ENCODE results near the gene GTPBP4.
A peak's percentile ranks its signal among the peaks of the same experiment; 100 is the strongest.

Gene GTPBP4

GRCh38 chr10:968546-969199 is 19.6 kb upstream of the GTPBP4 start:
- DNase-seq: no peak

GRCh38 chr10:969473-970150 is 18.6 kb upstream of the GTPBP4 start:
- no peak for DNase-seq

GRCh38 chr10:970311-971149 is 17.7 kb upstream of the GTPBP4 start:
- DNase-seq: peak; percentile 89

- no peak for DNase-seq
These were observed 17.1 kb upstream of the GTPBP4 start for GRCh38 chr10:971150-971542.

DNA sequence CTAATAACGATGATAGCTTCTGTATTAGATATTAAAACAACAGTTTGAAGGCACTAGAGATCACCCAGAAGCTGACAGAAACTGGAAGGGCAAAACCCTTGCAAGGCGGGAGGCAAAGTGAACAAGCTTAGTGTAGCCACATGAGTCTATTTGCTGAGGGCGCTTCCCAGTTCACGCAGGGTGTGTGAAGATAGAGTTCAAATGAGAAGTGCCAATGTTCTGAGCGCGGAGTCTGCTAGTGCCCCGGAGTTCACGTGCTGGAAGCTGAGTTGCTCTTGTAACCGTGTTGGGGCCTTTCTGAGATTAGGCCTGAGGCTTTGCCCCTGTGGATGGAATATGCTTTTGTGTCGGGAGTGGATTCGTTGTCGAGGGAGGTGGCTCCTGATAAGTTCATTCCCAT is 16.6 kb upstream of the GTPBP4 start:
- DNase-seq: no peak

GRCh38 chr10:972763-973162 is 15.5 kb upstream of the GTPBP4 start:
- DNase-seq: no peak

- DNase-seq: peak; percentile 42
These were observed 14.0 kb upstream of the GTPBP4 start for GRCh38 chr10:974038-974784.

DNA sequence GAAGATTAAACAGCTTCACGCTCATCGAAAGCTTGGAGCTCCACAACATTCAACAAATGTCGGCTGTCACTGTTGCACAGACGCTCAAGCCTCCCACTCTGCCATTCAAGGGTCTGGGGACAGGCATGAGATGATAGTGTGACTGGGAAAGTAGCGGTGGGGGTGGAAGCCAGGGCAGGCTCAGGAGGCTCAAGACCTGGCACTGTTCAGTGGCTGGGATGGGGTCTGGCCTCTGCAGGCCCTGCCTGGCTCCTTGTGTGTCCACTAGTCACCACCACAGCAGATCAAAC is 13.5 kb upstream of the GTPBP4 start:
- DNase-seq: peak; percentile 93

DNA sequence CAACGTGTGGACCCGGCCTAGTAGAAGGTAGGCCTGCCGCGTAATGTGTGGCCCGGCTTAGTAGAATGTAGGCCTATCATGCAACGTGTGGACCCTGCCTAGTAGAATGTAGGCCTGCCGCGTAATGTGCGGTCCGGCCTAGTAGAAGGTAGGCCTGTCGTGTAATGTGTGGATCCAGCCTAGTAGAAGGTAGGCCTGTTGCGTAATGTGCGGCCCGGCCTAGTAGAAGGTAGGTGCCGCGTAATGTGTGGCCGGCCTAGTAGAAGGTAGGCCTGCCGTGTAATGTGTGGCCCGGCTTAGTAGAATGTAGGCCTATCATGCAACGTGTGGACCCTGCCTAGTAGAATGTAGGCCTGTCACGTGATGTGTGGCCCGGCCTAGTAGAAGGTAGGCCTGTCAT is 11.9 kb upstream of the GTPBP4 start:
- no peak for DNase-seq

DNA sequence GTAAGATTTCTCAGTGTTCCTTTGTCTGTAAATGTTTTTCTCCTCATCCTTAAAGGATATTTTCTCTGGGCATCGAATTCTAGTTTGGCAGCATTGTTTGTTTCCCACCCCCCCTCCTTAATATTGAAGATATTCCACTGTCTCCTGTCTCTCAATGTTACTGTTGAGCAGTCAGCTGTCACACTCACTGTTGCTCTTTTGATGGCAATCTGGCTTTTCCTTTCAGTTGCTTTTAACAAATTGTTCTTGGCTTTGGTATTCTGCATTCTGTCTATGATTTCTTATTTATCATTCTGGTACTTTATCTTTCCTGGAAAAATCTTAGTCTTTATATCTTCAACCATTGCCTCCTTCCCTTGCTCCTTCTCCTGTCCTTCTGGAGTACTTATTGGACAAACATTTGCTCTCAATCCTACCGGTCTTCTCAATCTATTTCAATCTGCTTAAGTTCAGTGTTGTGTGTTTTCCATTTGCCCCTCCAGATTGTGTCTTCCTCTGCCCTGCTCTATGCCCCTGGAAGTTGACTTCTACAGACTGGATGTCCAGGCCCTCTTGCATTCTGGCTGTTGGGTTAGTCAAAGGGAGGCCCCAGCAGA is 9.3 kb upstream of the GTPBP4 start:
- DNase-seq: no peak

DNA sequence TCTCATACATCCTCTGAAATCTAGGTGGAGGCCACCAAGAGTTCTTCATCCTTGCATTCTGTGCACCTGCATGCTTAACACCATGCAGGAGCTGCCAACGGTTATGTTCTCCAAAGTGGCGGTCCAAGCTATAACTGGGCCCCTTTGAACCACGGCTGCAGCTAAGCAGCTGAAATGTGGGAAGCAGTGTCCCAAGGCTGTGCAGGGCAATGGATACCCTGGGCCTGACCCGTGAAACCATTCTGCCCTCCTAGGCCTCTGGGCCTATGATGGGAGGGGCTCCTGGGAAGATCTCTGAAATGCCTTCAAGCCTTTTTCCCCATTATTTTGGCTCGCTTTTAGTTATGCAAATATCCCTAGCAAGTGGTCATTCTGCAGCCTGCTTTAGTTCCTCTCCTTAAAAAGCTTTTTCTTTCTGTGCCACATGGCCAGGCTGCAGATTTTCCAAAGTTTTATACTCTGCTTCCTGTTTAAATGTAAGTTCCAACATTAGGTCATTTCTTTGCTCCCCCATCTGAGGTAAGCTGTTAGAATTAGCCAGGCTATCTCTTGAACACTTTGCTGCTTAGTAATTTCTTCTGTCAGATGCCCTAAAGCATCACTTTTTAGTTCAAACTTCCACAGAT is 7.7 kb upstream of the GTPBP4 start:
- no peak for DNase-seq

DNA sequence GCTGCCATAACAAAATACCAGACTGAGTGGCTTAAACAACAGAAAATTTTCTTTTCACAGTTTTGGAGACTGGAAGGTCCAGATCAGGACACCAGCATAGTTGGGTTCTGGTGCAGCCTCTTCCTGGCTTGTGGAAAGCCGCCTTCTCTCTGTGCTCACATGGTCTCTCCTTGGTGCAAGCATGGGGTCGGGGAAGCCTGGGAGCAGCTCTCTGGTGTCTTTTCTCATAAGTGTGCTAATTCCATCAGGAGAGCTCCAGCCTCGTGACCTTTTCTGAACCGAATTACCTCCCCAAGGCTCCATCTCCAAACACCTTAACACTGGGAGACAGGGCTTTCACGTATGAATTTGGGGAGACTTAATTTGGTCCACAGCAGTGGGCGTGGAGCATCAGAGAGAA is 4.8 kb upstream of the GTPBP4 start:
- no peak for DNase-seq

- DNase-seq: no peak
These were observed 4.1 kb upstream of the GTPBP4 start for GRCh38 chr10:983971-984655.

- no peak for DNase-seq
These were observed 2.9 kb upstream of the GTPBP4 start for GRCh38 chr10:985361-985760.

DNA sequence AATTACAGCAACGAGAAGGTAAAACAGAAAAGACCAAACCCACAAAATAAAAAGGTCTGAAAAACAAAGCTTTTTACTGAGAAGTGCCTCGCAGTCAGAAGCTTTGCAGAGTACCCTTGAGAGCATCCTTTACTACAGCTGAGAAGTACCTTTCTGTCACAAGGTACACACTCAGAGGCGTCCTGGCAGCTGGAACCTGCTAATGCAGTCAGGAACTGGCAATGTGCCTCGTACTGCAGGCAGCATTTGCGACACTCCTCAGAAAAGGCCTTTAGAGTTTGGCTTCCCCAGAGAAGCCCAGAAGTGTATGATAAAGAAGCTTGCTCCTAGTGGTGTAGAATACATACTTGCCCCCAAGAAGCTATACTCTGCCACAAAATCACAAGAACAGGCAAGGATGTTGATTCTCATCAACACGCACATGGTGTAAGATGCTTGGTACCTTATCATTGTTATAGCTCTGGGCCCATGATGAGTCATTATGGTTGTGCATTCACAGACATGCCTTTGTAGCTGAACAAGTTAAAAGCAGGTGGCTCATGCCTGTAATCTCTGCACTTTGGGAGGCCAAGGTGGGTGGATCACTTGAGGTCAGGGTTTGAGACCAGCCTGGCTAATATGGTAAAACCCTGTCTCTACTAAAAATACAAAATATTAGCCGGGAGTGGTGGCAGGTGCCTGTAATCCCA is 2.0 kb upstream of the GTPBP4 start:
- DNase-seq: peak; percentile 89

DNA sequence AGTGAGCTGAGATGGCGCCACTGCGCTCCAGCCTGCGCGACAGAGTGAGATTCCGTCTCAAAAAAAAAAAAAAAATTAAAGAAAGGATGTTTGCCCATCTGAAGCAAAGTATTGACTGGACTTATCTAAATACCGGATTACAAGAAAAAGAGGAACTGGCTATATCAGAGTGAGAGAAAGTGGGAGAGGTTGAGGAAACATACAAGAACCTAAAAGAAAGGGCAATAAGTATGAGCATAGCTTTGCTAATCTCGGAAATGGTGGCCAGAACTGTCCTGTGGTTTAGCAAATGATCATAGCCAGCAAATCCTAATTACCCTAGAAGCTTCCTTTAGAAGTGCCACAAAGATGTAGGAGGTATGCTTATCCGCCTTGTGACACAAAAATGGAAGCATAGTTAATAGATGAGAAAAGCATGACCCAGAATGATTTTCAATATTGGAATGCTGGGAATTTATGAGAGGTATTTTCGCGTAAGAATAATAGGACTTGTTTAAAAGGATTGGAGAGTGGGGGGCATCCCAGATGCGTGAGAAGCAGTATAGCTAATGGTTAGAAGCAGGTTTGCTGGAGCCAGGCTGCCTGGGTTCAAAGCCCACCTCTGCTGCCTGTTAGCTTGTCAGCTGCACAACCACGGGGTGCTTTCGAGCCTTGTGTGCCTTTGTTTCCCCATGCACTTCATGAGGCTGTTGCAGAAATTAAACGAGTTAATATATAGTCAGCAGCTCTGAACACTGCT is 1.2 kb upstream of the GTPBP4 start:
- no peak for DNase-seq

GRCh38 chr10:987620-987869 is 689 bp upstream of the GTPBP4 start:
- no peak for DNase-seq

DNA sequence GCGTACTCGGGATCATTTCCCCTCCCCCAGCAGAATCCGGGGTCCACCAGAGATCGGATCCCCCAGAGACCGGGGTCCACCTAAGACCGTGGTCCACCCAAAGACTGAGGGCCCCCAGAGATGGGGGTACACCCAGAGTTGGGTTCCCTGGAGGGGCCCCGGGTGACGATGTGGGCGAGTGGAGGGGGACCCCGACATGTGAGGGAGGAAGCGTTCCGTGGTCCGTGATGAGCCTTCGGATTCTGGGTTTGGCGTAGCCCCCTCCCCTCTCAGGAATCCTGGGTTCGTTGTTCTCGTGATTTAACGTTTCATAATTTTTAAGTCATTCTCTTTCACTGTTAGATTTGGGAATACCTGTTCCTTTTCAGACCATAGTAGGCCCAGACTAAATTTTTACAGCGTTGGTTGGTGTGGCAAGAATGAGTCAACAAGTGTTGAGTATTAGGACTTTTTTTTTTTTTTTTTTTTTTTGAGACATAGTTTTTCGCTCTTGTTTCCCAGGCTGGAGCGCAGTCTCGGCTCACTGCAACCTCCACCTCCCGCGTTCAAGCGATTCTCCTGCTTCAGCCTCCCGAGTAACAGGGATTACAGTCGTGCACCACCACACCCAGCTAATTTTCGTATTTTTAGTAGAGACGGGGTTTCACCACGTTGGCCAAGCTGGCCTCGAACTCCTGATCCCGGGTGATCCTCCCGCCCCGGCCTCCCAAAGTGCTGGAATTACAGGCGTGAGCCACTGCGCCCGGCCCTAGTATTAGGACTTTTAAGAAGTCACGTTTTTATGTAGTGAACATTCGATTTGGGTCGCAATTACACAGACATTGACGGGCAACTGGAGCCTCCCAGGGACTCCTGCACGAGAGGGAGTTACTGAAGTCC is 672 bp downstream of the GTPBP4 start:
- DNase-seq: no peak

- no peak for DNase-seq
These were observed 2.6 kb downstream of the GTPBP4 start for GRCh38 chr10:990808-991207.

GRCh38 chr10:992467-992866 is 4.2 kb downstream of the GTPBP4 start:
- DNase-seq: no peak

All from DMS79 (cell line).